Measurements from ENCODE around the gene PEAK1. TPM values are rescaled to one million over a fixed set of nuclear protein-coding genes. Genes with fewer than 3 reads are reported as not detected.

The PEAK1 gene
- total and polyA plus RNA-seq, 2 donors (not counting 1 experiment from before 2014, with no cell fraction given): 61.0 to 91.8 TPM

GRCh38 chr15:77296773-77297337 lies 123.0 kb downstream of the PEAK1 start:
- no peak for DNase-seq (ENCODE audit: low read depth in 2 of 2)

DNA sequence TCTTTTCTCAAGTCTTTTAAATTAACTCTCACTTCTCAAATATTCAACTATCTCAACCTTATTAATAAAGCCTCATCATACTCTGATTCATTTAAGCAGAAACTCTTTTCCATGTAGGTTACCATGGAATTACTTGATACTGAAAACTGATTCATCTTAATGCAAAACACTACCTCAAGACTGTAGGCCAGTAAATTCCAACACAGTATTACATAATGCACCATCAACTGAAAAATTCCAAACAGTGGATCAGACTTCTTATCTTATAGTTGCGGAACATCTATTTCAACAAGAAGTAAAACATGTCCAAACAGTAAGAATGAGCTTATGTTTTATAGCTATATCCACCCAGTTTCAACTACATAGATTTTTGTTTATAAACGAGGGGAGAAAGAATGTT lies 124.5 kb downstream of the PEAK1 start:
- no peak overlapping the region for H3K4me2 ChIP-seq (ENCODE audit: extremely low read depth, insufficient read depth, low read length)
- TF ChIP-seq CTCF (conservative IDR thresholded peaks at IDR 0.05 in 1 of 2, IDR thresholded peaks at IDR 0.05 in 1 of 2; ENCODE audit: low read depth in 1 of 2, low read length in 2 of 2) (no peak), EZH2 (IDR thresholded peaks at IDR 0.05; ENCODE audit: low read length, missing control alignments) (no peak)
- no peaks in the 10 kb centered on the region for H4K20me1 ChIP-seq (ENCODE audit: control insufficient read depth, extremely low read depth, insufficient read depth, low read length)
- H3K27me3 ChIP-seq (ENCODE audit: control insufficient read depth, insufficient read depth, low read length): no peaks in the 10 kb centered on the region
- DNase-seq (ENCODE audit: low read depth in 2 of 2): peak; percentile 23 to 82
- no peaks in the 10 kb centered on the region for H3K4me1 ChIP-seq (ENCODE audit: control insufficient read depth, extremely low read depth, insufficient read depth, low read length)
- H3K9me3 ChIP-seq (ENCODE audit: control insufficient read depth, insufficient read depth, low read depth, low read length): no peaks in the 10 kb centered on the region
- peaks cover 7% of the 10 kb centered on the region for H3K79me2 ChIP-seq (ENCODE audit: control insufficient read depth, insufficient read depth, low read length)
- H2AFZ ChIP-seq (ENCODE audit: low read length): no peak overlapping the region
- no peaks in the 10 kb centered on the region for H3K36me3 ChIP-seq (ENCODE audit: control insufficient read depth, insufficient read depth, low read length)
- no peak overlapping the region for H3K9ac ChIP-seq (ENCODE audit: insufficient read depth, low read length)
- no peak overlapping the region for H3K4me3 ChIP-seq (replicated peaks in 1 of 4; ENCODE audit: control extremely low read depth in 1 of 4, insufficient read depth in 1 of 4, low read depth in 3 of 4, low read length in 4 of 4)
- no peak overlapping the region for H3K27ac ChIP-seq (ENCODE audit: insufficient read depth, low read length)

More at GRCh38 chr15:77296773-77297337, 123.0 kb downstream of the PEAK1 start:
- H3K9me3 ChIP-seq (ENCODE audit: control insufficient read depth, insufficient read depth, low read depth, low read length): no peaks in the 10 kb centered on the region
- no peak overlapping the region for H3K9ac ChIP-seq (ENCODE audit: insufficient read depth, low read length)
- no peak overlapping the region for H3K27ac ChIP-seq (ENCODE audit: insufficient read depth, low read length)
- no peak overlapping the region for H3K4me2 ChIP-seq (ENCODE audit: extremely low read depth, insufficient read depth, low read length)
- H3K79me2 ChIP-seq (ENCODE audit: control insufficient read depth, insufficient read depth, low read length): peaks cover 7% of the 10 kb centered on the region
- TF ChIP-seq CTCF (conservative IDR thresholded peaks at IDR 0.05 in 1 of 2, IDR thresholded peaks at IDR 0.05 in 1 of 2; ENCODE audit: low read depth in 1 of 2, low read length in 2 of 2) (no peak), EZH2 (IDR thresholded peaks at IDR 0.05; ENCODE audit: low read length, missing control alignments) (no peak)
- H3K4me3 ChIP-seq (replicated peaks in 1 of 4; ENCODE audit: control extremely low read depth in 1 of 4, insufficient read depth in 1 of 4, low read depth in 3 of 4, low read length in 4 of 4): no peak overlapping the region
- no peak overlapping the region for H2AFZ ChIP-seq (ENCODE audit: low read length)
- no peaks in the 10 kb centered on the region for H4K20me1 ChIP-seq (ENCODE audit: control insufficient read depth, extremely low read depth, insufficient read depth, low read length)
- no peaks in the 10 kb centered on the region for H3K27me3 ChIP-seq (ENCODE audit: control insufficient read depth, insufficient read depth, low read length)
- no peaks in the 10 kb centered on the region for H3K4me1 ChIP-seq (ENCODE audit: control insufficient read depth, extremely low read depth, insufficient read depth, low read length)
- no peaks in the 10 kb centered on the region for H3K36me3 ChIP-seq (ENCODE audit: control insufficient read depth, insufficient read depth, low read length)

- H3K9me3 ChIP-seq (ENCODE audit: control insufficient read depth, insufficient read depth, low read depth, low read length): no peaks in the 10 kb centered on the region
Observed at GRCh38 chr15:77292969-77293558, 126.8 kb downstream of the PEAK1 start.

More at GRCh38 chr15:77292969-77293558, 126.8 kb downstream of the PEAK1 start:
- no peaks in the 10 kb centered on the region for H4K20me1 ChIP-seq (ENCODE audit: control insufficient read depth, extremely low read depth, insufficient read depth, low read length)
- H3K79me2 ChIP-seq (ENCODE audit: control insufficient read depth, insufficient read depth, low read length): peaks cover 10% of the 10 kb centered on the region
- no peak overlapping the region for H2AFZ ChIP-seq (ENCODE audit: low read length)
- no peaks in the 10 kb centered on the region for H3K36me3 ChIP-seq (ENCODE audit: control insufficient read depth, insufficient read depth, low read length)
- H3K27ac ChIP-seq (ENCODE audit: insufficient read depth, low read length): no peak overlapping the region
- H3K4me3 ChIP-seq (replicated peaks in 1 of 4; ENCODE audit: control extremely low read depth in 1 of 4, insufficient read depth in 1 of 4, low read depth in 3 of 4, low read length in 4 of 4): no peak overlapping the region
- TF ChIP-seq EZH2 (IDR thresholded peaks at IDR 0.05; ENCODE audit: low read length, missing control alignments) (no peak), CTCF (conservative IDR thresholded peaks at IDR 0.05 in 1 of 2, IDR thresholded peaks at IDR 0.05 in 1 of 2; ENCODE audit: low read depth in 1 of 2, low read length in 2 of 2) (no peak)
- H3K27me3 ChIP-seq (ENCODE audit: control insufficient read depth, insufficient read depth, low read length): no peaks in the 10 kb centered on the region
- peak in 1 of 2 donors; percentile 65 for DNase-seq (ENCODE audit: low read depth in 2 of 2)
- no peaks in the 10 kb centered on the region for H3K4me1 ChIP-seq (ENCODE audit: control insufficient read depth, extremely low read depth, insufficient read depth, low read length)
- no peak overlapping the region for H3K4me2 ChIP-seq (ENCODE audit: extremely low read depth, insufficient read depth, low read length)
- H3K9ac ChIP-seq (ENCODE audit: insufficient read depth, low read length): no peak overlapping the region

Measured in fibroblast of lung (primary cell).